HG03571 (cell line): ENCODE results near the gene ZNF420.

Experiments used
- ATAC-seq: cut with Tn5 transposase; IDR thresholded peaks from one replicate; pipeline ENCODE4 v1.9.1; 2021; ENCODE audit not compliant: unreplicated experiment

ZNF420 gene

DNA sequence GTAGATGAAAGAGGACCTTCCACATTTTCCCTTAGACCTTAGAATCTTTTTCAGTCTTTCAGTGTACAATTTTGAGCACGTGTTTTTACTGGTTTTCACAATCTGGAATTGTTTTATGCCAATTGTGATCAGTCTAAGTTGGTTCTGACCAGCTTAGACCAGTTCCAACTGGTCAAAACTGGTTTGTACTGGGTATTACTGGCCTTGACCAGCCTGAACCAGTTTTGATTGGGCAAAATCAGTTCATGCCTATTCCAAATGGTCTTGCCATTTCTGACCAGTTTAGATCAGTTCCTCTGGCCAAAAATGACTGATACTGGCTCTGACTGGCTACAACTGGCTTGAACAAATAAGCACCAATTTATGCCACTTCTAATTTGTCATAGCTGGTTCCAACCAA lies 57.9 kb downstream of the ZNF420 start:
- ATAC-seq: no peak

DNA sequence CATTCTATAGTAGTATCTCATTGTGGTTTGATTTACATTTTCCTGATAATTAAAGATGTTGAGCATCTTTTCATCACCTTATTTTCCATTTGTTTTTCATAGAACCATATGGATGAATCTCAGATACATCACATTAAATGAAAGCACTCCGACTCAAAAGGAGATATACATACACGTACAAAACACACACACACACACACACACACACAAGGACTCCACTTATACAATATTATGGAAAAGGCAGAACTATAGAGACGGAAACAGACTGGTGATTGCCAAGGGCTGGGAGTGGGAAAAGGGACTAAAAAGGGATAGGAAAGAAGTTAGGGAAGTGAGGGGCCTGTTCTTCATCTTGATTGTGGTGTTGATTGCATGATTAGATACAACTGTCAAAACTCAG lies 70.0 kb downstream of the ZNF420 start:
- no peak for ATAC-seq

DNA sequence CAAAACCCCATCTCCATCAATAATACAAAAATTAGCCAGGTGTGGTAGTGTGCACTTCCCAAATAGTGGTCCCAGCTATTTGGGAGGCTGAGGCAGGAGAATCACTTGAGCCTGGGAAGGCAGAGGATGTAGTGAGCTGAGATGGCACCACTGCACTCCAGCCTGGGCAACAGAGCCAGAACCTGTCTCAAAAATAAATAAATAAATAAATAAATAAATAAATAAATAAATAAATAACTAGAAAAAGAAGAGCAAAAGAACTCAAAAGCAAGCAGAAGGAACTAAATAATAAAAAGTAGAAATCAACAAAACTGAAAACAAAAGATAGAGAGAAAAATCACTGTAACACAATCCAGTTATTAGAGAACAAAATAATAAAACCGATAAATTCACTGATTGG lies 81.9 kb downstream of the ZNF420 start:
- no peak for ATAC-seq

DNA sequence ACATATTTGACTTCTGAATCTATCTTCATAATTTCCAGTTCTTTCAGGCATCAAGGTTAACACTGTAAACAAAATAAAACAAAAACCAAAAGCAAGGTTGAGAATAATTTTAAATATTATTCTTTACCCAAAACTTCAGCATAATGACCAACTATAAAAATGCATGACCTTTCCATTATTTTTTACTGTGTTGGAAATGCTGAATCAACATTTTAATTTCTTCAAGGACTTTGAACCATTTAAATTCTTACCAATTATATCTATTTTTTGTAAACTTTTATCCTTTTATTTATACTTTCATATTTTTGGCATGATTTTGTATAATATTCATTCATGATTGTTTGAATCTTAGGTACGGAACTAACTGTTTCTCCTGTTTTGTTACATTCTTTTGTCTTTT lies 87.4 kb downstream of the ZNF420 start:
- ATAC-seq: no peak

DNA sequence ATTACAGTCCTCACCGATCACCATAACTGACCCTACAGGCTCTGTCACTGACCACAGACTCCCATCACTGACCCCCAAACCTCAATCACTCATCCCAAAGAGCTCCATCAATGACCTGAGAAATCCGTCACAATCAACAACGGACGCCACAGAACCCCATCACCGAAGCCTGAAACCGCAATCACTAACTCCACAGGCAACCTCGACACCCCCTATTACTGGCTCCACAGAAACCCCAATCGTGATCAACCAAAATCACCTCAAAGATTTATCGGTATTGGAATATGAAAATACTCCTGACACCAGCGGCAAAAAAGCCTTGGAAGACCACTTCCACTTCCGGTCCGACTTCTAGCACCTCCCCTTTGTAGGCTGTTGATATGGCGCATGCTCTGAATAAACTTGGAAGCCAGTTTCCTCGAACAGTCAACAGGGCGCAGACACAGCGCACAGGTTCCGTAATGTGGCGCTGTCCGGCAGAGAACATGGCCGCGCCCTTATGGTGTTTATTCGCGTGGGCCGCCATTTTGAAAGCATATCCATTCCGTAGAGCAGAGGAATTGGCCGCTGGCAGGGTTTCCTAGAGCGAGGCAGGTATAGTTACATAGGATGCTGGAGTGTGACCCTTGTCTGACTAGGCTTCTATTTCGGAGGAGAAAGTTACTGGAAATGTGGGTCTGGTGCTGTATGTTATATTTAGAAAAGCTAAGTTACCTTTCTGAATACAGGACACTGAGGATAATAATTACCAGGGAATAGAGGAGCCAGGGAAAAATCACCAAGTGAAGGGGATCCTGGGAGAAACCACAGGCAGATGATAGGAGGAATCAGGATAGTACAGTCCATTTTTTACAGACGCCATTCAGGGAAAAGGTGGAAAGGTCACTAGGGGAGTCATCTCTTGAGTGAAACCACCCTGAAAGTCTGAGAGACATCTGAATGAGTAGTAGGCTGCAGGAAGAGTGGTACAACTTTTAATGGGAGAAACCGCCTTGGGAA lies 94.4 kb downstream of the ZNF420 start, which contains the start of gene ZNF585A:
TSS of gene ZNF585A (minus strand) at position 328 of the 999 bp plus-strand sequence. CDS start 2,785 bp downstream, outside the sequence.
- peak; percentile 94 for ATAC-seq
